H1 (cell line): ENCODE data around the gene CYTL1. TPM values are rescaled to one million over a fixed set of nuclear protein-coding genes. Genes with fewer than 3 reads are reported as not detected.

Experiments used
- CTCF ChIA-PET: fragments of 300-600 bp; sonication (Branson Sonifier 250); formaldehyde crosslinking; loops from one replicate; lab custom pipeline; 2021; ENCODE audit not compliant: partially characterized antibody; lab: Charles Lee
- POLR2A ChIA-PET: fragments of 300-600 bp; sonication (Branson Sonifier 250); formaldehyde crosslinking; loops from one replicate; lab custom pipeline; 2021; ENCODE audit warnings: inconsistent platforms; ENCODE audit not compliant: partially characterized antibody; lab: Charles Lee
- DNase-seq, 2 experiments: peaks; one replicate each; pipeline versions ENCODE4 v3.0.0 to v3.0.0-alpha.2; 2010 to 2022; ENCODE audit warnings: low spot score in 2 of 2, low read depth in 1 of 2, mixed read lengths in 1 of 2
- FAIRE-seq: peaks from 2 replicates; lab custom pipeline; 2011; peaks lifted over from hg19 to GRCh38; lab: Jason Lieb, UNC
- H2AFZ ChIP-seq: 2 replicates; pipeline ENCODE4 v1.8.1; 2012; ENCODE audit warnings: low read length, inconsistent platforms
- H2AK5ac ChIP-seq: 2 replicates; pipeline ENCODE4 v1.6.1; 2013; ENCODE audit warnings: low read depth, low read length
- H2BK120ac ChIP-seq: replicated peaks from 2 replicates; pipeline ENCODE3; 2013; ENCODE audit warnings: low read depth, low read length, inconsistent platforms
- H2BK12ac ChIP-seq: 2 replicates; pipeline ENCODE4 v1.6.1; 2013; ENCODE audit warnings: low read depth, low read length
- H2BK15ac ChIP-seq: 2 replicates; pipeline ENCODE4 v1.6.1; 2013; ENCODE audit warnings: low read length
- H2BK20ac ChIP-seq: 2 replicates; pipeline ENCODE4 v1.6.1; 2013; ENCODE audit warnings: low read length
- H2BK5ac ChIP-seq: 2 replicates; pipeline ENCODE4 v1.6.1; 2013; ENCODE audit warnings: low read depth, low read length
- H3K14ac ChIP-seq: 2 replicates; pipeline ENCODE4 v1.6.1; 2013; ENCODE audit warnings: inconsistent platforms; ENCODE audit not compliant: insufficient read length
- H3K18ac ChIP-seq: 2 replicates; pipeline ENCODE4 v1.6.1; 2013; ENCODE audit warnings: low read length; ENCODE audit errors: extremely low read depth
- H3K23ac ChIP-seq: 2 replicates; pipeline ENCODE4 v1.6.1; 2013; ENCODE audit warnings: inconsistent platforms; ENCODE audit not compliant: insufficient read length
- H3K23me2 ChIP-seq: 2 replicates; pipeline ENCODE4 v1.6.1; 2013; ENCODE audit warnings: low read depth, low read length
- H3K27ac ChIP-seq: 2 replicates; pipeline ENCODE4 v1.6.1; 2011; ENCODE audit warnings: low read depth, low read length, inconsistent platforms
- H3K27me3 ChIP-seq, 4 experiments: replicated peaks in 1 of 4; 1 replicate in 1 of 4; 2 replicates in 3 of 4; pipeline versions ENCODE4 v1.6.1 to v1.8.1; 2011 to 2013; ENCODE audit warnings: low read length in 3 of 4, mild to moderate bottlenecking in 3 of 4, inconsistent platforms in 2 of 4, mixed read lengths in 2 of 4, moderate library complexity in 1 of 4; ENCODE audit not compliant: control insufficient read depth in 3 of 4, insufficient read depth in 3 of 4; ENCODE audit errors: extremely low read depth in 1 of 4
- H3K36me3 ChIP-seq, 4 experiments: 2 replicates each; pipeline versions ENCODE4 v1.6.1 to v1.8.1; 2011 to 2013; ENCODE audit warnings: mild to moderate bottlenecking in 4 of 4, low read length in 3 of 4, moderate library complexity in 2 of 4, control low read depth in 1 of 4, inconsistent platforms in 1 of 4; ENCODE audit not compliant: insufficient read depth in 4 of 4, control insufficient read depth in 2 of 4
- H3K4ac ChIP-seq: replicated peaks from 2 replicates; pipeline ENCODE3; 2013; ENCODE audit warnings: low read length, low read depth, mixed read lengths, inconsistent platforms; ENCODE audit not compliant: insufficient read length
- H3K4me1 ChIP-seq, 4 experiments: replicated peaks in 1 of 4; 1 replicate in 1 of 4; 2 replicates in 3 of 4; pipeline versions ENCODE4 v1.6.1 to v1.8.1; 2011 to 2013; ENCODE audit warnings: low read length in 3 of 4, inconsistent platforms in 2 of 4, mixed read lengths in 1 of 4; ENCODE audit not compliant: insufficient read depth in 4 of 4, control insufficient read depth in 3 of 4
- H3K4me2 ChIP-seq, 2 experiments: 2 replicates each; pipeline versions ENCODE4 v1.6.1 to v1.8.1; 2011 to 2013; ENCODE audit warnings: low read depth in 2 of 2, low read length in 2 of 2, control low read depth in 1 of 2, inconsistent platforms in 1 of 2, mild to moderate bottlenecking in 1 of 2; ENCODE audit not compliant: insufficient read depth in 1 of 2
- H3K4me3 ChIP-seq, 4 experiments: fragments of 200-600, 300-600 bp in 1 of 4; sonication (generic), shearing (Covaris generic), sonication (Bioruptor Twin) in 1 of 4; 2 replicates each; pipeline versions ENCODE4 v1.5.1 to v1.8.1; 2011 to 2016; ENCODE audit warnings: low read length in 4 of 4, low read depth in 3 of 4, control low read depth in 2 of 4, inconsistent platforms in 2 of 4, mild to moderate bottlenecking in 2 of 4, mixed read lengths in 1 of 4, moderate library complexity in 1 of 4; ENCODE audit not compliant: insufficient read depth in 2 of 4; ENCODE audit errors: extremely low read depth in 1 of 4
- H3K56ac ChIP-seq: replicated peaks from 2 replicates; pipeline ENCODE3; 2013; ENCODE audit warnings: low read depth, mild to moderate bottlenecking, mixed read lengths, low read length, inconsistent platforms; ENCODE audit not compliant: insufficient read length
- H3K79me1 ChIP-seq: 2 replicates; pipeline ENCODE4 v1.6.1; 2013; ENCODE audit warnings: low read depth, low read length, control low read depth
- H3K79me2 ChIP-seq, 2 experiments: 2 replicates each; pipeline versions ENCODE4 v1.6.1 to v1.8.1; 2012 to 2013; ENCODE audit warnings: low read length in 2 of 2, mild to moderate bottlenecking in 2 of 2, inconsistent platforms in 1 of 2; ENCODE audit not compliant: insufficient read depth in 2 of 2, control insufficient read depth in 1 of 2
- H3K9ac ChIP-seq, 4 experiments: replicated peaks in 1 of 4; 1 replicate in 1 of 4; 2 replicates in 3 of 4; pipeline versions ENCODE4 v1.6.1 to v1.8.1; 2011 to 2013; ENCODE audit warnings: low read depth in 3 of 4, low read length in 3 of 4, control low read depth in 2 of 4, mild to moderate bottlenecking in 2 of 4, moderate library complexity in 2 of 4, inconsistent platforms in 1 of 4; ENCODE audit errors: extremely low read depth in 1 of 4
- H3K9me3 ChIP-seq, 2 experiments: 2 replicates each; pipeline versions ENCODE4 v1.6.1 to v1.8.1; 2012 to 2013; ENCODE audit warnings: mild to moderate bottlenecking in 2 of 2, moderate library complexity in 2 of 2, control low read depth in 1 of 2, inconsistent platforms in 1 of 2, low read depth in 1 of 2, low read length in 1 of 2, mixed read lengths in 1 of 2; ENCODE audit not compliant: insufficient read depth in 2 of 2
- H4K20me1 ChIP-seq, 2 experiments: replicated peaks in 1 of 2; 2 replicates each; pipeline versions ENCODE3 to v1.8.1; 2011 to 2013; ENCODE audit warnings: inconsistent platforms in 2 of 2, low read length in 2 of 2, mild to moderate bottlenecking in 1 of 2; ENCODE audit not compliant: insufficient read depth in 2 of 2, control insufficient read depth in 1 of 2
- H4K5ac ChIP-seq: 2 replicates; pipeline ENCODE4 v1.6.1; 2013; ENCODE audit warnings: low read length, low read depth, mixed read lengths, inconsistent platforms; ENCODE audit not compliant: insufficient read length
- H4K8ac ChIP-seq: 2 replicates; pipeline ENCODE4 v1.8.0; 2013; ENCODE audit warnings: mild to moderate bottlenecking, moderate library complexity, low read length, inconsistent platforms; ENCODE audit not compliant: insufficient read depth; ENCODE audit errors: extremely low read depth
- H4K91ac ChIP-seq: replicated peaks from 2 replicates; pipeline ENCODE3; 2013; ENCODE audit warnings: low read length, mixed read lengths, inconsistent platforms; ENCODE audit not compliant: insufficient read length
- NANOG ChIP-seq: IDR thresholded peaks from 2 replicates; pipeline ENCODE4 v1.6.1; 2011; ENCODE audit warnings: low read length, low read depth, mild to moderate bottlenecking, inconsistent platforms; ENCODE audit not compliant: insufficient read depth, poor library complexity, severe bottlenecking
- POLR2A ChIP-seq, 2 experiments: IDR thresholded peaks; 1 replicate in 1 of 2; 2 replicates in 1 of 2; pipeline ENCODE4 v1.6.1; 2011; ENCODE audit warnings: low read depth in 2 of 2, low read length in 2 of 2, mild to moderate bottlenecking in 2 of 2; ENCODE audit errors: control extremely low read depth in 1 of 2
- WGBS, 2 experiments: shearing (Covaris generic) in 1 of 2; methylation state at CpG; one replicate each; pipeline versions ENCODE4 v1.1.6 to v1.1.7; 2013 to 2015; ENCODE audit warnings: low lambda C conversion rate in 2 of 2, mixed read lengths in 2 of 2, inconsistent platforms in 1 of 2, low coverage in 1 of 2, missing lambda C conversion rate in 1 of 2; ENCODE audit not compliant: insufficient replicate concordance in 2 of 2, insufficient coverage in 1 of 2, insufficient read length in 1 of 2; ENCODE audit errors: extremely low coverage in 1 of 2, missing lambda C conversion rate in 1 of 2; 5-methylcytosine and 5-hydroxymethylcytosine counted together
- polyA plus RNA-seq, 7 experiments: library from polyadenylated mRNA; depleted of rRNA in 3 of 7; stranded (reverse) in 5 of 7; unstranded in 2 of 7; fragments of >200 nt in 5 of 7; fragments of 200-250 nt in 2 of 7; gene quantifications; 1 replicate in 5 of 7; 2 replicates in 1 of 7; 4 replicates in 1 of 7; pipeline versions ENCODE4 v1.2.1 to v1.2.3, GENCODE V29; 2011 to 2013; ENCODE audit warnings: missing spikeins in 2 of 7, mixed read lengths in 2 of 7
- total RNA-seq: library from RNA; stranded (reverse); fragmentation: NEBNext Ultra II Directional; extraction: Animal tissue kit (Norgen Biotek cat#: 25700); gene quantifications from 2 replicates; pipeline ENCODE4 v1.2.1, GENCODE V29; 2021

Gene CYTL1
- total and polyA plus RNA-seq, 2 of the 8 experiments (the other 6 are each of a cell fraction or from before 2014, with no cell fraction given), result 8.6 to 9.8 TPM

- Histone ChIP-seq H2BK120ac (no peak overlapping the region), H3K14ac (no peak overlapping the region), H3K27me3 (peaks cover 0 to 1% (median 0%) of the 10 kb centered on the region in 4 experiments; a peak in 1 of 7 replicates), H3K4me2 (no peak overlapping the region), H2BK5ac (no peak overlapping the region), H2BK12ac (no peak overlapping the region), H2AK5ac (no peak overlapping the region), H3K4me3 (no peak overlapping the region), H2BK20ac (no peak overlapping the region), H3K4me1 (peaks cover 0 to 2% (median 0%) of the 10 kb centered on the region in 4 experiments; a peak in 1 of 7 replicates), H3K18ac (no peak overlapping the region), H3K9me3 (no peaks in the 10 kb centered on the region), H4K8ac (no peak overlapping the region), H4K91ac (no peak overlapping the region), H4K20me1 (no peaks in the 10 kb centered on the region), H4K5ac (no peak overlapping the region), H2AFZ (no peak overlapping the region), H3K27ac (no peak overlapping the region), H3K4ac (no peak overlapping the region), H3K79me1 (no peaks in the 10 kb centered on the region), H3K79me2 (no peaks in the 10 kb centered on the region), H3K56ac (no peak overlapping the region), H3K9ac (no peak overlapping the region), H3K36me3 (no peaks in the 10 kb centered on the region), H3K23me2 (no peaks in the 10 kb centered on the region), H3K23ac (no peak overlapping the region), H2BK15ac (no peak overlapping the region)
- WGBS, 2 experiments, result 92% methylated on average over 8 of the region's 8 CpGs; no CpG with 5 or more reads in 1 of the 2 experiments
- POLR2A ChIA-PET, result no interaction called here
- DNase-seq, result no peak
- CTCF ChIA-PET, result interaction anchor here (1.6 kb wide), 1 partner anchor 37 kb away, joined by 3 read pairs; no protein-coding TSS in a partner anchor
- FAIRE-seq, result no peak
- TF ChIP-seq NANOG (no peak), POLR2A (IDR thresholded peaks at IDR 0.05; ENCODE audit: control extremely low read depth in 1 of 2, low read depth in 2 of 2, low read length in 2 of 2) (no peak)
Measured at GRCh38 chr4:5029447-5029846, 10.2 kb upstream of the CYTL1 start.
